HL-60 (cell line): ENCODE results near the gene PCYOX1L.

ENCODE experiments used
- GABPA ChIP-seq: IDR thresholded peaks from 2 replicates; pipeline ENCODE4 v1.6.1; 2012; ENCODE audit warnings: low read depth
- POLR2AphosphoS5 ChIP-seq: IDR thresholded peaks from 2 replicates; pipeline ENCODE4 v1.6.1; 2012; ENCODE audit warnings: low read depth
- TF ChIP-seq, protein P1 (sequence below): IDR thresholded peaks from one replicate; pipeline ENCODE4 v1.5.1; 2011; ENCODE audit warnings: low read length, control low read depth, inconsistent platforms; ENCODE audit not compliant: insufficient read depth

DNA sequence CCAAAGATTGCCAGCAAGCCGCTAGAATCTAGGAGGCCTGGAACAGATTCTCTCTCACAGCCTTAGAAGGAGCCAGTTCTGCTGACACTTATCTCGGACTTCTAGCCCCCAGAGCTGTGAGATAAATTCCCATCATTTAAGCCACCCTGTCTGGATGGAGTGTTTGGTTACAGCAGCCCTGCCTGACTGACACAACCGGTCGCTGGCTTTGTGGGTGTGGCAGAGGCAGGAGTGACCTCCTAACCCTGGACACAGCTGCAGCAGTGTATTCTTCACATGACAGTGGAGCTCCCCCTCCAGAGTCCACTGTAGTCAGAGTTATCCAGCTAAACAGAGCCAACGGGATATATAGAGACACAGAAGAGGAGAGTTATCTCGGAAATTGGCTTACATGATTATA lies 42.5 kb downstream of the PCYOX1L start:
- TF ChIP-seq, protein P1, sequence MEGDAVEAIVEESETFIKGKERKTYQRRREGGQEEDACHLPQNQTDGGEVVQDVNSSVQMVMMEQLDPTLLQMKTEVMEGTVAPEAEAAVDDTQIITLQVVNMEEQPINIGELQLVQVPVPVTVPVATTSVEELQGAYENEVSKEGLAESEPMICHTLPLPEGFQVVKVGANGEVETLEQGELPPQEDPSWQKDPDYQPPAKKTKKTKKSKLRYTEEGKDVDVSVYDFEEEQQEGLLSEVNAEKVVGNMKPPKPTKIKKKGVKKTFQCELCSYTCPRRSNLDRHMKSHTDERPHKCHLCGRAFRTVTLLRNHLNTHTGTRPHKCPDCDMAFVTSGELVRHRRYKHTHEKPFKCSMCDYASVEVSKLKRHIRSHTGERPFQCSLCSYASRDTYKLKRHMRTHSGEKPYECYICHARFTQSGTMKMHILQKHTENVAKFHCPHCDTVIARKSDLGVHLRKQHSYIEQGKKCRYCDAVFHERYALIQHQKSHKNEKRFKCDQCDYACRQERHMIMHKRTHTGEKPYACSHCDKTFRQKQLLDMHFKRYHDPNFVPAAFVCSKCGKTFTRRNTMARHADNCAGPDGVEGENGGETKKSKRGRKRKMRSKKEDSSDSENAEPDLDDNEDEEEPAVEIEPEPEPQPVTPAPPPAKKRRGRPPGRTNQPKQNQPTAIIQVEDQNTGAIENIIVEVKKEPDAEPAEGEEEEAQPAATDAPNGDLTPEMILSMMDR: no peak
- TF ChIP-seq POLR2AphosphoS5 (no peak), GABPA (no peak)
